ENCODE measurements around the gene PIH1D1. TPM values are rescaled to one million over a fixed set of nuclear protein-coding genes. Genes with fewer than 3 reads are reported as not detected.

Gene PIH1D1
- total RNA-seq, 1 experiment from 2014 or later: 153 TPM

DNA sequence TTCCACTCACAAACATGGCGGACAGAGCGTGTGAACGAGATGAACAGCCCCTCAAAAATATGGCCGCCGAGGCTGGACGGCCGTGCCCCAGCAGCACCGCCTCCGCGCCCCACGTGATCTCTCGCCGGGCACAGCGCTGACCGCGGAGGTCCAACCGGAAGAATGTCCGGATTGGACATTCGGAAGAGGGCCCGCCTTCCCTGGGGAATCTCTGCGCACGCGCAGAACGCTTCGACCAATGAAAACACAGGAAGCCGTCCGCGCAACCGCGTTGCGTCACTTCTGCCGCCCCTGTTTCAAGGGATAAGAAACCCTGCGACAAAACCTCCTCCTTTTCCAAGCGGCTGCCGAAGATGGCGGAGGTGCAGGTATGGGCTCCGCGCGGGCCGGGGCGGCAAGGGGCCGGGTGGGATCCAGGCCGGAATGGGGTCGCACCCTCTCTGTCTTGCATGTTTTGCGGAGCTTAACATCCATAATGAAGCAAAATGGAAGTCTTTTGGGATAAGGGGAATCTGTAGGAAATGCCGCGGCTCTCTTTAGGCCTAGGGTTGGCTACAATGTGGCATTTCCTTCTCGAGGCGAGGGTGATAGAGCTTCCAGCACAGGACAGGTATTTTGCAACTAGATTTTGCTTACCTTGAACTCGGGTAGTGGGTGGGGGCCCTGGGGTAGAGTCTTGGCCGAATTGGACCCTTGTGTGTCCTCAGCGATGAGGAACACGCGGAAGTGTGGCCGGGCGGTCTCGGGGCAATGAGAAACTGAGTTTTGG, 35.8 kb upstream of the PIH1D1 start, which contains the start of gene RPL13A:
Gene RPL13A, plus strand, starts transcription at position 332 of the 769 bp plus-strand sequence. Its CDS starts 22 bp downstream, at position 354.
- peak within 1 kb of the TSS; percentile 97 for H3K4me3 Mint-ChIP-seq
- peak within 1 kb of the TSS; percentile 96 for H3K27ac Mint-ChIP-seq
- H3K36me3 Mint-ChIP-seq: peaks cover 50% of the 10 kb centered on the region
- CTCF ChIA-PET: interaction anchor here (1.2 kb wide), 1 partner anchor 11 kb away, joined by 3 read pairs; no protein-coding TSS in a partner anchor
- peaks cover 6% of the 10 kb centered on the region; the same call in 1 of the 2 replicates for H3K27me3 Mint-ChIP-seq (ENCODE audit: low read depth)
- peaks cover 20% of the 10 kb centered on the region for H3K4me1 Mint-ChIP-seq
- POLR2A ChIA-PET: interaction anchor here (1.1 to 1.5 kb wide), 3 partner anchors 9 to 40 kb away, joined by 4 to 9 read pairs (median 5); partner anchors contain the start of gene RPS11
- ATAC-seq: peak; percentile 88
- peak; percentile 100 for DNase-seq (ENCODE audit: low spot score)
- no peaks in the 10 kb centered on the region for H3K9me3 Mint-ChIP-seq
- TF ChIP-seq ZNF219 (CRISPR knock-in tag; IDR thresholded peaks at IDR 0.05; ENCODE audit: borderline replicate concordance): 0 out of 2 replicates have a peak, but pooled peaks have one; percentile 24
- peak; percentile 78 for TF ChIP-seq SMAD4 (CRISPR knock-in tag; IDR thresholded peaks at IDR 0.05)
- TF ChIP-seq, protein P1, sequence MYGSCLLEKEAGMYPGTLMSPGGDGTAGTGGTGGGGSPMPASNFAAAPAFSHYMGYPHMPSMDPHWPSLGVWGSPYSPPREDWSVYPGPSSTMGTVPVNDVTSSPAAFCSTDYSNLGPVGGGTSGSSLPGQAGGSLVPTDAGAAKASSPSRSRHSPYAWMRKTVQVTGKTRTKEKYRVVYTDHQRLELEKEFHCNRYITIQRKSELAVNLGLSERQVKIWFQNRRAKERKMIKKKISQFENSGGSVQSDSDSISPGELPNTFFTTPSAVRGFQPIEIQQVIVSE (CRISPR knock-in tag; IDR thresholded peaks at IDR 0.05; ENCODE audit: borderline replicate concordance): no peak
- TF ChIP-seq ETV6 (CRISPR knock-in tag; IDR thresholded peaks at IDR 0.05): no peak
- TF ChIP-seq, protein P2, sequence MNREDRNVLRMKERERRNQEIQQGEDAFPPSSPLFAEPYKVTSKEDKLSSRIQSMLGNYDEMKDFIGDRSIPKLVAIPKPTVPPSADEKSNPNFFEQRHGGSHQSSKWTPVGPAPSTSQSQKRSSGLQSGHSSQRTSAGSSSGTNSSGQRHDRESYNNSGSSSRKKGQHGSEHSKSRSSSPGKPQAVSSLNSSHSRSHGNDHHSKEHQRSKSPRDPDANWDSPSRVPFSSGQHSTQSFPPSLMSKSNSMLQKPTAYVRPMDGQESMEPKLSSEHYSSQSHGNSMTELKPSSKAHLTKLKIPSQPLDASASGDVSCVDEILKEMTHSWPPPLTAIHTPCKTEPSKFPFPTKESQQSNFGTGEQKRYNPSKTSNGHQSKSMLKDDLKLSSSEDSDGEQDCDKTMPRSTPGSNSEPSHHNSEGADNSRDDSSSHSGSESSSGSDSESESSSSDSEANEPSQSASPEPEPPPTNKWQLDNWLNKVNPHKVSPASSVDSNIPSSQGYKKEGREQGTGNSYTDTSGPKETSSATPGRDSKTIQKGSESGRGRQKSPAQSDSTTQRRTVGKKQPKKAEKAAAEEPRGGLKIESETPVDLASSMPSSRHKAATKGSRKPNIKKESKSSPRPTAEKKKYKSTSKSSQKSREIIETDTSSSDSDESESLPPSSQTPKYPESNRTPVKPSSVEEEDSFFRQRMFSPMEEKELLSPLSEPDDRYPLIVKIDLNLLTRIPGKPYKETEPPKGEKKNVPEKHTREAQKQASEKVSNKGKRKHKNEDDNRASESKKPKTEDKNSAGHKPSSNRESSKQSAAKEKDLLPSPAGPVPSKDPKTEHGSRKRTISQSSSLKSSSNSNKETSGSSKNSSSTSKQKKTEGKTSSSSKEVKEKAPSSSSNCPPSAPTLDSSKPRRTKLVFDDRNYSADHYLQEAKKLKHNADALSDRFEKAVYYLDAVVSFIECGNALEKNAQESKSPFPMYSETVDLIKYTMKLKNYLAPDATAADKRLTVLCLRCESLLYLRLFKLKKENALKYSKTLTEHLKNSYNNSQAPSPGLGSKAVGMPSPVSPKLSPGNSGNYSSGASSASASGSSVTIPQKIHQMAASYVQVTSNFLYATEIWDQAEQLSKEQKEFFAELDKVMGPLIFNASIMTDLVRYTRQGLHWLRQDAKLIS (CRISPR knock-in tag; IDR thresholded peaks at IDR 0.05; ENCODE audit: borderline replicate concordance): no peak; the same call in 1 of the 2 replicates
- TF ChIP-seq NFYB (CRISPR knock-in tag; conservative IDR thresholded peaks at IDR 0.05; ENCODE audit: low read depth): peak; percentile 85
- peak; percentile 90 for TF ChIP-seq FOXK1 (CRISPR knock-in tag; IDR thresholded peaks at IDR 0.05)
- no peak for TF ChIP-seq JAZF1 (CRISPR knock-in tag; IDR thresholded peaks at IDR 0.05)
- TF ChIP-seq ESRRA (CRISPR knock-in tag; IDR thresholded peaks at IDR 0.05; ENCODE audit: borderline replicate concordance): 0 out of 2 replicates have a peak, but pooled peaks have one; percentile 27
- TF ChIP-seq, protein P3, sequence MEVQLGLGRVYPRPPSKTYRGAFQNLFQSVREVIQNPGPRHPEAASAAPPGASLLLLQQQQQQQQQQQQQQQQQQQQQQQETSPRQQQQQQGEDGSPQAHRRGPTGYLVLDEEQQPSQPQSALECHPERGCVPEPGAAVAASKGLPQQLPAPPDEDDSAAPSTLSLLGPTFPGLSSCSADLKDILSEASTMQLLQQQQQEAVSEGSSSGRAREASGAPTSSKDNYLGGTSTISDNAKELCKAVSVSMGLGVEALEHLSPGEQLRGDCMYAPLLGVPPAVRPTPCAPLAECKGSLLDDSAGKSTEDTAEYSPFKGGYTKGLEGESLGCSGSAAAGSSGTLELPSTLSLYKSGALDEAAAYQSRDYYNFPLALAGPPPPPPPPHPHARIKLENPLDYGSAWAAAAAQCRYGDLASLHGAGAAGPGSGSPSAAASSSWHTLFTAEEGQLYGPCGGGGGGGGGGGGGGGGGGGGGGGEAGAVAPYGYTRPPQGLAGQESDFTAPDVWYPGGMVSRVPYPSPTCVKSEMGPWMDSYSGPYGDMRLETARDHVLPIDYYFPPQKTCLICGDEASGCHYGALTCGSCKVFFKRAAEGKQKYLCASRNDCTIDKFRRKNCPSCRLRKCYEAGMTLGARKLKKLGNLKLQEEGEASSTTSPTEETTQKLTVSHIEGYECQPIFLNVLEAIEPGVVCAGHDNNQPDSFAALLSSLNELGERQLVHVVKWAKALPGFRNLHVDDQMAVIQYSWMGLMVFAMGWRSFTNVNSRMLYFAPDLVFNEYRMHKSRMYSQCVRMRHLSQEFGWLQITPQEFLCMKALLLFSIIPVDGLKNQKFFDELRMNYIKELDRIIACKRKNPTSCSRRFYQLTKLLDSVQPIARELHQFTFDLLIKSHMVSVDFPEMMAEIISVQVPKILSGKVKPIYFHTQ (CRISPR knock-in tag; IDR thresholded peaks at IDR 0.05): peak; percentile 84; the same call in 1 of the 2 replicates
- peak; percentile 84 for TF ChIP-seq SP1 (CRISPR knock-in tag; conservative IDR thresholded peaks at IDR 0.05)
- TF ChIP-seq, protein P4, sequence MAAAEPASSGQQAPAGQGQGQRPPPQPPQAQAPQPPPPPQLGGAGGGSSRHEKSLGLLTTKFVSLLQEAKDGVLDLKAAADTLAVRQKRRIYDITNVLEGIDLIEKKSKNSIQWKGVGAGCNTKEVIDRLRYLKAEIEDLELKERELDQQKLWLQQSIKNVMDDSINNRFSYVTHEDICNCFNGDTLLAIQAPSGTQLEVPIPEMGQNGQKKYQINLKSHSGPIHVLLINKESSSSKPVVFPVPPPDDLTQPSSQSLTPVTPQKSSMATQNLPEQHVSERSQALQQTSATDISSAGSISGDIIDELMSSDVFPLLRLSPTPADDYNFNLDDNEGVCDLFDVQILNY (CRISPR knock-in tag; IDR thresholded peaks at IDR 0.05): no peak
- TF ChIP-seq, protein P5, sequence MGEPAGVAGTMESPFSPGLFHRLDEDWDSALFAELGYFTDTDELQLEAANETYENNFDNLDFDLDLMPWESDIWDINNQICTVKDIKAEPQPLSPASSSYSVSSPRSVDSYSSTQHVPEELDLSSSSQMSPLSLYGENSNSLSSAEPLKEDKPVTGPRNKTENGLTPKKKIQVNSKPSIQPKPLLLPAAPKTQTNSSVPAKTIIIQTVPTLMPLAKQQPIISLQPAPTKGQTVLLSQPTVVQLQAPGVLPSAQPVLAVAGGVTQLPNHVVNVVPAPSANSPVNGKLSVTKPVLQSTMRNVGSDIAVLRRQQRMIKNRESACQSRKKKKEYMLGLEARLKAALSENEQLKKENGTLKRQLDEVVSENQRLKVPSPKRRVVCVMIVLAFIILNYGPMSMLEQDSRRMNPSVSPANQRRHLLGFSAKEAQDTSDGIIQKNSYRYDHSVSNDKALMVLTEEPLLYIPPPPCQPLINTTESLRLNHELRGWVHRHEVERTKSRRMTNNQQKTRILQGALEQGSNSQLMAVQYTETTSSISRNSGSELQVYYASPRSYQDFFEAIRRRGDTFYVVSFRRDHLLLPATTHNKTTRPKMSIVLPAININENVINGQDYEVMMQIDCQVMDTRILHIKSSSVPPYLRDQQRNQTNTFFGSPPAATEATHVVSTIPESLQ (CRISPR knock-in tag; IDR thresholded peaks at IDR 0.05): no peak
- TF ChIP-seq FOXJ3 (CRISPR knock-in tag; IDR thresholded peaks at IDR 0.05; ENCODE audit: borderline replicate concordance): no peak
- TF ChIP-seq PRRX2 (CRISPR knock-in tag; IDR thresholded peaks at IDR 0.05): no peak
- peak; percentile 71; the same call in 1 of the 2 replicates for TF ChIP-seq CREB1 (CRISPR knock-in tag; IDR thresholded peaks at IDR 0.05)
- TF ChIP-seq ZNF121 (CRISPR knock-in tag; IDR thresholded peaks at IDR 0.05): no peak
- TF ChIP-seq HMGA2 (CRISPR knock-in tag; IDR thresholded peaks at IDR 0.05): no peak
- TF ChIP-seq, protein P6, sequence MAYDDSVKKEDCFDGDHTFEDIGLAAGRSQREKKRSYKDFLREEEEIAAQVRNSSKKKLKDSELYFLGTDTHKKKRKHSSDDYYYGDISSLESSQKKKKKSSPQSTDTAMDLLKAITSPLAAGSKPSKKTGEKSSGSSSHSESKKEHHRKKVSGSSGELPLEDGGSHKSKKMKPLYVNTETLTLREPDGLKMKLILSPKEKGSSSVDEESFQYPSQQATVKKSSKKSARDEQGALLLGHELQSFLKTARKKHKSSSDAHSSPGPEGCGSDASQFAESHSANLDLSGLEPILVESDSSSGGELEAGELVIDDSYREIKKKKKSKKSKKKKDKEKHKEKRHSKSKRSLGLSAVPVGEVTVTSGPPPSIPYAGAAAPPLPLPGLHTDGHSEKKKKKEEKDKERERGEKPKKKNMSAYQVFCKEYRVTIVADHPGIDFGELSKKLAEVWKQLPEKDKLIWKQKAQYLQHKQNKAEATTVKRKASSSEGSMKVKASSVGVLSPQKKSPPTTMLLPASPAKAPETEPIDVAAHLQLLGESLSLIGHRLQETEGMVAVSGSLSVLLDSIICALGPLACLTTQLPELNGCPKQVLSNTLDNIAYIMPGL (CRISPR knock-in tag; IDR thresholded peaks at IDR 0.05): 0 out of 2 replicates have a peak, but pooled peaks have one; percentile 31
- TF ChIP-seq, protein P7, sequence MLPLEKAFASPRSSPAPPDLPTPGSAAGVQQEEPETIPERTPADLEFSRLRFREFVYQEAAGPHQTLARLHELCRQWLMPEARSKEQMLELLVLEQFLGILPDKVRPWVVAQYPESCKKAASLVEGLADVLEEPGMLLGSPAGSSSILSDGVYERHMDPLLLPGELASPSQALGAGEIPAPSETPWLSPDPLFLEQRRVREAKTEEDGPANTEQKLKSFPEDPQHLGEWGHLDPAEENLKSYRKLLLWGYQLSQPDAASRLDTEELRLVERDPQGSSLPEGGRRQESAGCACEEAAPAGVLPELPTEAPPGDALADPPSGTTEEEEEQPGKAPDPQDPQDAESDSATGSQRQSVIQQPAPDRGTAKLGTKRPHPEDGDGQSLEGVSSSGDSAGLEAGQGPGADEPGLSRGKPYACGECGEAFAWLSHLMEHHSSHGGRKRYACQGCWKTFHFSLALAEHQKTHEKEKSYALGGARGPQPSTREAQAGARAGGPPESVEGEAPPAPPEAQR (CRISPR knock-in tag; IDR thresholded peaks at IDR 0.05): no peak
- TF ChIP-seq, protein P8, sequence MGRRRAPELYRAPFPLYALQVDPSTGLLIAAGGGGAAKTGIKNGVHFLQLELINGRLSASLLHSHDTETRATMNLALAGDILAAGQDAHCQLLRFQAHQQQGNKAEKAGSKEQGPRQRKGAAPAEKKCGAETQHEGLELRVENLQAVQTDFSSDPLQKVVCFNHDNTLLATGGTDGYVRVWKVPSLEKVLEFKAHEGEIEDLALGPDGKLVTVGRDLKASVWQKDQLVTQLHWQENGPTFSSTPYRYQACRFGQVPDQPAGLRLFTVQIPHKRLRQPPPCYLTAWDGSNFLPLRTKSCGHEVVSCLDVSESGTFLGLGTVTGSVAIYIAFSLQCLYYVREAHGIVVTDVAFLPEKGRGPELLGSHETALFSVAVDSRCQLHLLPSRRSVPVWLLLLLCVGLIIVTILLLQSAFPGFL (CRISPR knock-in tag; IDR thresholded peaks at IDR 0.05; ENCODE audit: borderline replicate concordance): no peak
- TF ChIP-seq ZNF416 (CRISPR knock-in tag; IDR thresholded peaks at IDR 0.05): no peak
